Fibroblast of mammary gland (primary cell): ENCODE results near the gene L2HGDH.
A peak's percentile ranks its signal among the peaks of the same experiment; 100 is the strongest.

ENCODE experiments used
- DNase-seq: peaks from one replicate; pipeline ENCODE4 v3.0.0-alpha.2; 2010; ENCODE audit warnings: low read depth
- H3K4me3 ChIP-seq: 2 replicates; pipeline ENCODE4 v1.5.1; 2011; ENCODE audit warnings: low read depth, mild to moderate bottlenecking, low read length, moderate library complexity; ENCODE audit not compliant: control insufficient read depth
- CTCF ChIP-seq: conservative IDR thresholded peaks from 2 replicates; pipeline ENCODE4 v1.5.1; 2011; ENCODE audit warnings: low read depth, low read length, inconsistent platforms; ENCODE audit not compliant: control insufficient read depth, insufficient read depth

L2HGDH gene

DNA sequence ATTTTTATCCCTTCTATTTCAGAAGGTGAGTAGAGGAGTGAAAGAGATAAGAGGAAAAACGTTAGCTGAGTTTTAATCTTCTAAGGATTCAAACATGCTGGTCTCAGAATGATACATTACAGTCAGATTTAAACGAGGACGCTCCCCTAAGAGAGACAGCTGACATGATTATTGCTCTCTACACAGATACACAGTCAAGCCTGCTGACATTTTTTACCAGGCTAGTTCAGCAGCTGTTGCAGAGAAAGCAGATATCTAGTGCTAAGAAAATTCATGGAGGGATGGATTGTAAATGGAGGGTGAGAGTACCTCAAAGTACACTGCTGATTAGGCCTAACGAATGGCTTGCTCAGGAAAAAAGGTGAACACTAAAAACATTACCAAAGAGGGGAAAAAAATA, 48.7 kb downstream of the L2HGDH start:
- no peak for DNase-seq
- no peak for TF ChIP-seq CTCF
- no peak overlapping the region for H3K4me3 ChIP-seq

- no peak for TF ChIP-seq CTCF
- DNase-seq = no peak
- H3K4me3 ChIP-seq = no peak overlapping the region
Measured at GRCh38 chr14:50262865-50263264, 49.2 kb downstream of the L2HGDH start.

GRCh38 chr14:50260511-50260910, 51.5 kb downstream of the L2HGDH start:
- peak; percentile 66 for TF ChIP-seq CTCF
- no peak overlapping the region for H3K4me3 ChIP-seq
- DNase-seq = peak; percentile 58

- H3K4me3 ChIP-seq = no peak overlapping the region
- DNase-seq = no peak
- TF ChIP-seq CTCF = no peak
Measured at GRCh38 chr14:50260072-50260471, 52.0 kb downstream of the L2HGDH start.

GRCh38 chr14:50257732-50258131, 54.3 kb downstream of the L2HGDH start:
- no peak for TF ChIP-seq CTCF
- DNase-seq = no peak
- H3K4me3 ChIP-seq = no peak overlapping the region

DNA sequence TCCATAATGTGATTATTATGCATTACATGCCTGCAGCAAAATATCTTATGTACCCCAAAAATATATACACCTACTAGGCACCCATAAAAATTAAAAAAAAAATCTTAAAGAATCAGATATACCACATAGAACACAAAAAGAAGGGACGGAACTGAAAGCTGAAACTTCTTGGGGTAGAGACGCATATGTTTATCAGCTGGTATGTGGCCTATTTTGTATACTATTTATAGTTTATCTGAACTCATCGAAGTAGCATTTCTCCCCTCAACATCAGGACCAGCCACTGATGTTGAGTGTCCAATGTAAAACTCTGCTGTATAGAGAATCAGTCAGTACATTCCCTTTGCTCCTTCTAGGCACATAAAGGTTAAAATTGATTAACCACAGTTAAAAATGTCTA, 57.8 kb downstream of the L2HGDH start:
- TF ChIP-seq CTCF = no peak
- no peak for DNase-seq
- H3K4me3 ChIP-seq = no peak overlapping the region

- TF ChIP-seq CTCF = no peak
- no peak overlapping the region for H3K4me3 ChIP-seq
- no peak for DNase-seq
Measured at GRCh38 chr14:50249136-50249775, 62.8 kb downstream of the L2HGDH start.
